ENCODE data around the gene S100B. TPM values are rescaled to one million over a fixed set of nuclear protein-coding genes. Genes with fewer than 3 reads are reported as not detected.
A peak's percentile ranks its signal among the peaks of the same experiment; 100 is the strongest.

Gene S100B
- total RNA-seq, 4 donors from 2014 or later, result 260 to 1,153 (median 828) TPM

DNA sequence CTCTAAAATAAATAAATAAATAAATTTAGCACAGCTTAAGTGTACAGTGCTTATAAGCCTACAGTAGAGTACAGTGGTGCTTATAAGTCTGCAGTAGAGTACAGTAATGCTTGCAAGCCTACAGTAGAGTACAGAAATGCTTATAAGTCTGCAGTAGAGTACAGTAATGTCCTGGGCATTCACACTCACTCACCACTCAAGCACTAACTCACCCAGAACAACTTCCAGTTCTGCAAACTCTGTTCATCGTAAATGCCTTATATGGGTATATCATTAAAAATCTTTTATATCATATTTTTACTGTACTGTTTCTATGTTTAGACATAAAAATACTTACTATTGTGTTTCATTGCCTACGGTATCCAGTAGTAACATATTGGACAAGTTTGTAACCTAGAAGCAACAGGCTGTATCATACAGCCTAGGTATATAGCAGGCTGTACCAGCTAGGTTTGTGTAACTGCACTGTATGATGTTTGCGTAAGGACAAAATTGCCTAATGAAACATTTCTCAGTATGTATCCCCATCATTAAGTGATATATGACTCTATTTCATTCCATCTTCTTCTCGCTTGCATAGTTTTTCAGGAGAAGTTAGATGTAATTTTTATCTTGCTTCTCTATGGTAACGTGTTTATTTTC lies 14.0 kb upstream of the S100B start:
- Histone ChIP-seq H3K36me3 (no peaks in the 10 kb centered on the region), H3K27me3 (no peaks in the 10 kb centered on the region), H3K27ac (peak overlapping the region in 2 of 4 donors; percentile 86 to 94), H3K9me3 (no peaks in the 10 kb centered on the region), H3K4me3 (no peak overlapping the region), H3K4me1 (peaks cover 0 to 48% (median 21%) of the 10 kb centered on the region in 4 donors)
- 83 to 84% methylated on average over 5 of the region's 5 CpGs for WGBS, 2 donors
- DNase-seq (ENCODE audit: low spot score in 2 of 2), result no peak
- TF ChIP-seq POLR2A (IDR thresholded peaks at IDR 0.05) (no peak), EP300 (IDR thresholded peaks at IDR 0.05) (no peak), CTCF (IDR thresholded peaks at IDR 0.05) (no peak)

GRCh38 chr21:46617267-46618051 lies 12.6 kb upstream of the S100B start:
- no peaks in the 10 kb centered on the region for H3K9me3 ChIP-seq
- H3K27ac ChIP-seq, result no peak overlapping the region
- no peak overlapping the region for H3K4me3 ChIP-seq
- H3K36me3 ChIP-seq, result no peaks in the 10 kb centered on the region
- DNase-seq (ENCODE audit: low spot score in 2 of 2), result no peak
- TF ChIP-seq POLR2A (IDR thresholded peaks at IDR 0.05) (no peak), EP300 (IDR thresholded peaks at IDR 0.05) (no peak), CTCF (IDR thresholded peaks at IDR 0.05) (no peak)
- H3K27me3 ChIP-seq, result no peaks in the 10 kb centered on the region
- peaks cover 0 to 35% (median 14%) of the 10 kb centered on the region in 4 donors for H3K4me1 ChIP-seq
- 80 to 82% methylated on average over 6 of the region's 6 CpGs for WGBS, 2 donors

- 97 to 98% methylated on average over 1 of the region's 1 CpG for WGBS, 2 donors
- Histone ChIP-seq H3K36me3 (no peaks in the 10 kb centered on the region), H3K4me1 (peaks cover 0 to 31% (median 13%) of the 10 kb centered on the region in 4 donors), H3K27me3 (no peaks in the 10 kb centered on the region), H3K4me3 (no peak overlapping the region), H3K9me3 (no peaks in the 10 kb centered on the region), H3K27ac (no peak overlapping the region)
- no peak for DNase-seq (ENCODE audit: low spot score in 2 of 2)
- TF ChIP-seq CTCF (IDR thresholded peaks at IDR 0.05) (no peak), EP300 (IDR thresholded peaks at IDR 0.05) (no peak), POLR2A (IDR thresholded peaks at IDR 0.05) (no peak)
Measured at GRCh38 chr21:46616656-46617055, 11.8 kb upstream of the S100B start.

DNA sequence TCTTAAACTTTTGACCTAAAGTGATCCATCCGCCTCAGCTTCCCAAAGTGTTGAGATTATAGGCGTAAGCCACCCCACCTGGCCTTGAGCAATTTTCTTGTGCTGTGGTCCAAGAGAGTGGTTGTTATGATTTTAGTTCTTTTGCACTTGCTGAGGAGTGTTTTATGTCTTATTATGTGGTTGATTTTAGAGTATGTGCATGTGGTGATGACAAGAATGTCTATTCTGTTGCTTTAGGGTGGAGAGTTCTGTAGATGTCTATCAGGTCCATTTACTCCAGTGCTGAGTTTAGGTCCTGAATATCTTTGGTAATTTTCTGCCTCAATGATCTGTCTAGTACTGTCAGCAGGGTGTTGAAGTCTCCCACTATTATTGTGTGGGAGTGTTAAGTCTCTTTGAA lies 11.2 kb upstream of the S100B start:
- TF ChIP-seq EP300 (IDR thresholded peaks at IDR 0.05) (no peak), CTCF (IDR thresholded peaks at IDR 0.05) (no peak), POLR2A (IDR thresholded peaks at IDR 0.05) (no peak)
- DNase-seq (ENCODE audit: low spot score in 2 of 2), result no peak
- Histone ChIP-seq H3K4me3 (no peak overlapping the region), H3K9me3 (peaks cover 0 to 1% (median 0%) of the 10 kb centered on the region in 4 donors), H3K36me3 (no peaks in the 10 kb centered on the region), H3K27me3 (no peaks in the 10 kb centered on the region), H3K27ac (no peak overlapping the region), H3K4me1 (peaks cover 0 to 25% (median 10%) of the 10 kb centered on the region in 4 donors)
- WGBS, 2 donors, result 92 to 93% methylated on average over 2 of the region's 2 CpGs

GRCh38 chr21:46613391-46613790 lies 8.5 kb upstream of the S100B start:
- DNase-seq (ENCODE audit: low spot score in 2 of 2), result no peak
- WGBS, 2 donors, result 79 to 83% methylated on average over 6 of the region's 6 CpGs
- Histone ChIP-seq H3K27ac (no peak overlapping the region), H3K4me3 (no peak overlapping the region), H3K9me3 (peaks cover 0 to 6% (median 2%) of the 10 kb centered on the region in 4 donors), H3K36me3 (no peaks in the 10 kb centered on the region), H3K4me1 (peaks cover 0 to 19% (median 2%) of the 10 kb centered on the region in 4 donors), H3K27me3 (no peaks in the 10 kb centered on the region)
- TF ChIP-seq EP300 (IDR thresholded peaks at IDR 0.05), result no peak
- TF ChIP-seq CTCF (IDR thresholded peaks at IDR 0.05), result no peak
- no peak for TF ChIP-seq POLR2A (IDR thresholded peaks at IDR 0.05)

Measured in tibial nerve (tissue), 4 donors.